Glomerular visceral epithelial cell (primary cell): ENCODE data around the gene APBA2.

ENCODE experiments used
- DNase-seq: peaks from one replicate; pipeline ENCODE4 v3.0.0-alpha.2; 2016; ENCODE audit errors: extremely low spot score

The APBA2 gene

DNA sequence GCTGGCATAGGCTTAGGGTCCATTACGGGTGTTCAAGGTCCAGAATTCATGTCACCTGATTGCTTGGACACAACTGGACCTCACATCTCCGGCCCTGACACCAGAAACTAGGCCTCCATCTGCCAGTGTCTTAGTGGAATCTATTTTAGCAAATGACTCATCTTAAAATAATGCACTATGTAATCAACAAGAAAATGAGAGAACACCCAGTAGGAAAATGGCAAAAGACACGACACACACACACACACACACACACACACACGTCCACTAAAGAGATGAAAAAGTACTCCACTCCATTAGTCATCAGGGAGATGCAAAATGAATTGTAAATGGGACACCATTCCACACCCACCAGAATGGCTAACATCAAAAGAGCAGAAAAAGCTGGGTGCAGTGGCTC is 11.2 kb downstream of the APBA2 start:
- peak; percentile 76 for DNase-seq

- DNase-seq: no peak
Measured at GRCh38 chr15:28897861-28898585, 12.2 kb downstream of the APBA2 start.

DNA sequence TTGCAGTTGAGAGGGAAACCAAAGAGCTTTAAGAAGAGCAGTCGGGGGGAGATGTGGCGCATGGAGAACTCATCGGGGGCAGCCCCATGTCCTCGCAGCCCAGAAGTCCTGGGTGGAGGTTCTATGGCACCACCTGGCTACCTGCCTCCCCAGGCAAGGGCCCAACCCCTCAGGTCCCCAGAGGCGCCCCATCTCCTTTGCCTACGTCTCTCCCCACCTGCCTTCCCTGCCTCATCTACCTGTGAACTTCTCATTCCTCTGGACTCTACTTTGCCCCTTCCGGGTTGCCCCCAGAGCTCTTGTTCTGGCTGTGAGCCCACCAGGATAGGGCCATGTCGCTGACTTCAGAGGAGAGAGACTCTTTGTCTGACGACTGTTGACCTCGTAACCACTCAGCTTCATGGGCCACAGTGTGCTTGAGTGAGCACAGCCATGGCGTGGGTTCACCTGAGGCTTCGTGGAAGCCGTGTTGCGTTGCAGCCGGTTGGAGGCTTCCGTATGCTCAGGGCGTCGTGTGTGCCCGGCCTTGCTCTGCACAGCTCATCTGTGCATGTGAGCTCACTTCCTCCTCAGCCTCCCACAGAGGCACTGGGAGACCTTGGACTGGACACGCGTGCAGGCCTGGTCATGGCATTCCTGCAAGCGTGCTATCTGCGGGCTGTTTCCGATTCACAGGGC is 13.4 kb downstream of the APBA2 start:
- no peak for DNase-seq

- DNase-seq: no peak
Measured at GRCh38 chr15:28900041-28900891, 14.5 kb downstream of the APBA2 start.

DNA sequence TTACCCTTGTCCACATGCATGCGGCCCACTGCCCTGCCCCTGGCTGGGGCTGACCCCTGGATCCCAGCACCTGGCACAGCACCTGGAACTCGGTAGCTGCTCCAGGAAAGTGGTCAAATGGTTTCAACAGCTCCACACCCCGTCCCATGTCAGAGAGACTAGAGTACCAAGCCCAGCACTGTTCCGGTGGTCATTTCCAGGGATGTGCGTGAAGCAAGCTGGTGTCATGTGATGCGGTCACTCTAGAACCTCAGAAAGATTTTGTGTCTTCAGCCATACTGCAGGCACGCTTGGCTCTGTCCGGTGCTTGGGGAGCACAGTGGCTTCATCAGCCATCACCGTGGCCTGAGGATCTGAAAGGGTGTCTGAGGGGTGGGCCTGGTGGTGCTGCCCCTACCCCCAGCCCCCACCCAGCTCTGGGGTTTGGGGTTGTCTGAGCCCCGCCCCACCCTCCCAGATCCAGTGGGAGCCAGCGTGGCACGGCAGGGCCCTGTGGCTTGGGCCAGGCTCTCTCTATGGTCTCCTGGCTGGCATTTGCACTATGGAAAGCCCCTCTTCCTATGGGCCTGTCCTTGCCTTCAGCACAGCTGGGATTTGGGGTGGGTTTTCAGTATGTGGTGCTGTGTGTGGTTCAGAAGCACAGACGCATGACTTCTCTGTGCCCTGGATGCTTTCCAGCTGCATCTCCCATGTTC is 15.3 kb downstream of the APBA2 start:
- no peak for DNase-seq

- DNase-seq: no peak
Measured at GRCh38 chr15:28901587-28901980, 15.8 kb downstream of the APBA2 start.

DNA sequence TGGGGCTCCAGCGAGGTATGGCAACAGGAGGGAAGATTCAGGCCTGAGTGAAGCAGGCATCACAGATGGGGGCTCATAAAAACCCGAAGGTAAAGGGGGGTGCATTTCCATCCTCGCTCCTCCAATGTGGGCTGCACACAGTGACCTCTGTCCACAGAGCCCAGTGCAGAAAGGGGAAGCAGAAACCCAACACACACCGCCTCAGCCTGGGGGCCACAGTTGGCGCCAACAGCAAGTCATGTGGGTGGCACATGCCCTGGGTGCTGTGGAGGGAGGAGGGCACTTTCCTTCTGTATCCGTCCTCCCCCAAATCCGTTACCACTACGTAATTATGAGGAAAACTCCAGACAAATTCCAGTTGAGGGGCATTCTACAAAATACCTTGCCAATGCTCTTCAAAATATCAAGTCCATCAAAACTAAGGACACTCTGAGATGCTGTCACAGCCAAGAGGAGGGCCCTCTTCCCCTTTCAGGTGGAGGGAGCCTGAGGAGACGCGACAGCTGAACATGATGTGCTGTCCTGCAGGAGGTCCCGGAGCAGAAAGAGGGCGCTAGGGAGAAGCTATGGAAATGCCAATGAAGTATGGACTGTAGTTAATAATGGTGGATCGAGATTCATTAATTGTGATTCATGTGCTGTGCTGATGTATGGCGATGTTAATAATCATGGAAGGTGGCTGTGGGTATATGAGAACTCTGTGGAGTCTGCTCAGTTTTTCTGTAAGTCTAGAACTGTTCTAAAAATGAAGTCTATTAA is 16.4 kb downstream of the APBA2 start:
- no peak for DNase-seq

- DNase-seq: no peak
Measured at GRCh38 chr15:28902856-28903255, 17.1 kb downstream of the APBA2 start.

GRCh38 chr15:28903555-28903954 is 17.8 kb downstream of the APBA2 start:
- no peak for DNase-seq

- DNase-seq: no peak
Measured at GRCh38 chr15:28904003-28904402, 18.2 kb downstream of the APBA2 start.

DNA sequence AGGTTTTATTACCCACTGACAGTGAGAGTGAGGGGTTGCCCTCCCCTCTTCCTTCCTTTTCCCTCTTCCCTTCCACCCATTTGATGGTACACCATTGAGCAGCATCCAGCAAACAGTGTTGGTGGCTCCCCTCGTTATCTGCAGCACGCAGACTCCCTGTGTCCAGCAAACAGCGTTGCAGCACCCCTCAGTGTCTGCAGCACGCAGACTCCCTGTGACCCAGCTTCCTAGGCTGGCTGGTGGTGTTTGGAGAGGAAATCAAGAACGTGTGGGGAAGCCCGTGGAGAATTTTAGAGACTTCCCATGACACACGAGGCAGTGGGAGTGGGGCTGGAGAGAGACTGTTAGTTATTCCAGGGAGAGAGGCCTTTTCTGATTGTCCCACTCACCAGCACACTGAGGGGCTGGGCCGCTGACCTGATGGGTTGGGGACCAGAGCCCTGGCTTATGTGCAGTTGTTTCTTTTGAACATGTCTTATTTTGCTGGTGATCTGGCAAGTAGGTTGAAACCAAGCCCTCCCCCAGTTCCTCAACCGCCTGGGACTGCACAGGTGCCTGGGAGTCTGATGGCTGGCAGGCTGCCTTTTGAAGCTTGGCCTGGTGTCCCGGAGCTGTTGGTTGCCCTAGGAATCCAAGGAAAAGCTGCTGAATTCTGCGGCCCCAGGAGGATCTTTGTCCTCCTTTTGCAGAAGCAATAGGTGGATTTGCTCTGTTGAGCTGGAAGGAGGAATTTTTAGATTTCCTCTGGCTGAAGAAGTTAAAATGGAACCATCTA is 19.0 kb downstream of the APBA2 start:
- DNase-seq: no peak

DNA sequence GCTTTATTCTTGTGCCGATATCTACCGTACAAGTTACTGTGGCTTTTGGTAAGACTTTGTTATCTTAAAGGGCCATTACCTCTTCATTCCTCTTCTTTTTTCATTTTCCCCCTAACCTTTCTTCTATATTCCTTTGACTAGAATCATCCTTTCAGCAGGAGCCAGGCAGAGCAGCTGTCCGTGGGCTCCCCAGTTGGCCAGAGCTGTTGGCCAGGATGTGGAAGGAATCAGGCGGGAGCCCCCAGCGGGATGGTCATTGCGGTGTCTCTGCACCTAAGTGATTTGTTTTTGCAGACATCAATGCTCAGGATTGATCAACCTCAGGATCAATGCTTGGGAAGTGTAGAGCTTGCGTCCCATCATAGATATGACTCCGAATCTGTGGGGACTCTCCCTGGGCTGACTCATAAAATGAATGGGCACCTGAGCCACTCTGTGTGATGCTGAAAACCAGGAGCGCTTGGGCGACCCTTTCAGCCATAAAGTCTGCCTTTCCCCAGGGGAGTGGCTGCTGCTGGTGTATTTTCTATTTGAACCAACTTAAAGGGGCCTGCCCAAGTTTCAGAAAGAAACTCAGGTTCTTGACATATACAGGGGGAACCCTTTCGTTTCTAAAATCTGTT is 21.7 kb downstream of the APBA2 start:
- DNase-seq: no peak

GRCh38 chr15:28909958-28910500 is 24.3 kb downstream of the APBA2 start:
- no peak for DNase-seq

DNA sequence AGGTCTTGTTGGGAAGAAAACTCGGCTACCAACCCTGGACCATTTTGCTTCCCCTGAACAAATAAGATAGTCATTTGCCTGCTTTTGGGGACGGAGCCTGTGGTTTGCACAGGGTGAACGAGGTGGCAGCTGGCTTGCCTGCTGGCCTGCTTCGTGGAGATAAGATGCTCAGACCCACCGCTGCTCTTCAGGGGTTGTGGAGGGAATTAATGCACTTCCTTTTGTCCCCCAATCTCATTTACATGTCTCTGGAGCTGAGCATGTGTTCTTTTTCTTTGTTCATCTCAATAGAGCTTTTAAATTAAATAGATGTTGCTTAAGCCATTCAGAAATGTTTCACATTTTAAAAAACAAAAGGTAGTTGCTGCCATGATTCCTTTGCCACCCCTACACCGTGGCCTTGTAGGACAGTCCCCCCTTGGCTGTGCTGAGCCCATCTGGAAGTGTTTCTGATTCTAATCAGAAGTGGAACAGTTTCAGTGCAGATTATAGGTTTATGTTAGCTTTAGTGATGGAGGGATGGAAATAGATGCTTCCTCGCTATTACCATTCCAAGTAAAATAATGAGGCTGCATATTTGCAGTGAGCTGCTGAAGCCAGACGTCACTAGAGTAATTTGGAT is 25.6 kb downstream of the APBA2 start:
- DNase-seq: no peak

- DNase-seq: no peak
Measured at GRCh38 chr15:28912422-28912821, 26.6 kb downstream of the APBA2 start.

DNA sequence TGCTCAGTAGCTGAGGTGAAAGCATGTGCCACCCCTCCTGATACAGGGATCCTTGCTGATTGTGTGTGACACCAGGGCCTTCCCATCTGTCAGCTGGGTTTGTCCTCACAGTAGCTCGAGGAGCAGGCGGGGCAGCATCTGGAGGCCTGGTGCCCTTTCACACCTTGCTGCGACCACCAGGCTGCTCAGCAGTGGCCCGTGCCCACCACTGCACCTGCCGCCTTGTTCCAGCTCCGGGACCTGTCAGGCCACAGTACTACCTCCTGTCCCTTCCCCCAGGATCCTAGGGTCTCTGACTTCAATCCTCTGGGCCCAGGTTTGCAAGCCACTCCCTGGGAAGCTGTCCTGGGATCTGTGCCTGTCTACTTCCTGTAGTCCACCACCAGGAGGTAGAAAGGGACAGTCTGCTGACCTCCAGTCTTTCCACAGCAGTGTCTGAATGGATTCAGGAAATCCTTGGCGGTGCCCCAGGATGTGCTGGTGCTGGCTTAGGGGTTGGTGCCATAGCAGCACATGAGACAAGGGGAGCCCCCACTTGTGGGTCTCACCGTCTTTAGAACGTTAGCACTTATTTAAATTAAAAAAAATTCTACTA is 27.5 kb downstream of the APBA2 start:
- DNase-seq: no peak

GRCh38 chr15:28914046-28914445 is 28.3 kb downstream of the APBA2 start:
- DNase-seq: no peak

- no peak for DNase-seq
Measured at GRCh38 chr15:28914483-28915023, 28.8 kb downstream of the APBA2 start.
